PC-3 (cell line): ENCODE data around the gene GUSB. TPM values are rescaled to one million over a fixed set of nuclear protein-coding genes. Genes with fewer than 3 reads are reported as not detected.

Experiments
- ATAC-seq: fragments of 200-7000 bp; cut with Tn5 transposase; 2 replicates; pipeline ENCODE4 v1.9.1; 2020; ENCODE audit warnings: mild to moderate bottlenecking, moderate library complexity
- BruUV-seq: library from RNA; stranded (reverse); fragments of 400-500 nt; replicated peaks from 2 replicates; lab custom pipeline; 2021; lab: Mats Ljungman, UMichigan
- CTCF ChIA-PET: fragments of 300-600 bp; sonication (Branson Sonifier 250); formaldehyde crosslinking; loops from one replicate; lab custom pipeline; 2022; ENCODE audit warnings: antibody characterized with exemption; lab: Charles Lee
- POLR2A ChIA-PET: fragments of 300-600 bp; sonication (Branson Sonifier 250); formaldehyde crosslinking; loops from one replicate; lab custom pipeline; 2022; ENCODE audit warnings: antibody characterized with exemption; ENCODE audit not compliant: unreplicated experiment; lab: Charles Lee
- DNase-seq: peaks from one replicate; pipeline ENCODE4 v3.0.0-alpha.2; 2015
- H2AFZ ChIP-seq: fragments of 300-600 bp; sonication (generic); 2 replicates; pipeline ENCODE4 v1.6.0; 2016; ENCODE audit warnings: antibody characterized with exemption, low read length
- H3F3A ChIP-seq: fragments of 300-600 bp; sonication (generic); one replicate; pipeline ENCODE4 v1.6.0; 2017; ENCODE audit warnings: antibody characterized with exemption, low read length, control low read depth, mild to moderate bottlenecking; ENCODE audit not compliant: unreplicated experiment
- H3K27ac ChIP-seq: fragments of 300-600 bp; sonication (generic); 2 replicates; pipeline ENCODE4 v1.5.1; 2016; ENCODE audit warnings: mild to moderate bottlenecking, low read length
- H3K27me3 ChIP-seq: fragments of 300-600 bp; sonication (generic); 2 replicates; pipeline ENCODE4 v1.6.1; 2016; ENCODE audit warnings: low read length, mixed read lengths
- H3K36me3 ChIP-seq: fragments of 300-600 bp; sonication (generic); 2 replicates; pipeline ENCODE4 v1.6.1; 2016; ENCODE audit warnings: low read depth, mixed run types, low read length, mixed read lengths
- H3K4me1 ChIP-seq: fragments of 300-600 bp; sonication (generic); 2 replicates; pipeline ENCODE4 v1.5.1; 2016; ENCODE audit warnings: low read length; ENCODE audit not compliant: insufficient read depth
- H3K4me2 ChIP-seq: fragments of 300-600 bp; sonication (generic); 2 replicates; pipeline ENCODE4 v1.6.0; 2016; ENCODE audit warnings: low read length
- H3K4me3 ChIP-seq: fragments of 300-600 bp; sonication (generic); 2 replicates; pipeline ENCODE4 v1.5.1; 2016; ENCODE audit warnings: mild to moderate bottlenecking, low read length, mixed read lengths
- H3K79me2 ChIP-seq: fragments of 300-600 bp; sonication (generic); 2 replicates; pipeline ENCODE4 v1.6.1; 2017; ENCODE audit warnings: low read length, mixed read lengths
- H3K9ac ChIP-seq: fragments of 300-600 bp; sonication (generic); 2 replicates; pipeline ENCODE4 v1.6.0; 2016; ENCODE audit warnings: mild to moderate bottlenecking, low read length
- H3K9me2 ChIP-seq: fragments of 300-600 bp; sonication (generic); replicated peaks from 2 replicates; pipeline ENCODE4 v1.6.1; 2016; ENCODE audit warnings: mixed run types, low read length, mixed read lengths
- H3K9me3 ChIP-seq: fragments of 300-600 bp; sonication (generic); 2 replicates; pipeline ENCODE4 v1.6.1; 2016; ENCODE audit warnings: low read length, mixed read lengths
- H4K20me1 ChIP-seq: fragments of 300-600 bp; sonication (generic); 2 replicates; pipeline ENCODE4 v1.6.1; 2016; ENCODE audit warnings: low read length, mixed read lengths
- EZH2 ChIP-seq: fragments of 300-600 bp; sonication (generic); IDR thresholded peaks from one replicate; pipeline ENCODE4 v1.6.1; 2017; ENCODE audit warnings: antibody characterized with exemption, mild to moderate bottlenecking, low read length; ENCODE audit not compliant: unreplicated experiment
- EZH2phosphoT487 ChIP-seq: fragments of 300-600 bp; sonication (generic); IDR thresholded peaks from 2 replicates; pipeline ENCODE4 v1.6.1; 2018; ENCODE audit warnings: mild to moderate bottlenecking, antibody characterized with exemption, low read length, borderline replicate concordance
- intact Hi-C: fragments of 100-400 bp; cut with micrococcal nuclease; formaldehyde crosslinking; loops from 2 replicates; pipeline ENCODE4 v1.9.0; 2023
- total RNA-seq: library from RNA; depleted of rRNA; stranded (reverse); fragments of >200 nt; gene quantifications from 2 replicates; pipeline ENCODE4 v1.2.3, GENCODE V29; 2014; rRNA removed
- TF ChIP-seq, protein P1 (sequence below): fragments of 300-600 bp; sonication (generic); conservative IDR thresholded peaks from 2 replicates; pipeline ENCODE4 v1.5.1; 2017; ENCODE audit warnings: antibody characterized with exemption, low read depth, mild to moderate bottlenecking, low read length

GUSB gene
- total RNA-seq, 1 experiment from 2014 or later = 37.4 TPM

DNA sequence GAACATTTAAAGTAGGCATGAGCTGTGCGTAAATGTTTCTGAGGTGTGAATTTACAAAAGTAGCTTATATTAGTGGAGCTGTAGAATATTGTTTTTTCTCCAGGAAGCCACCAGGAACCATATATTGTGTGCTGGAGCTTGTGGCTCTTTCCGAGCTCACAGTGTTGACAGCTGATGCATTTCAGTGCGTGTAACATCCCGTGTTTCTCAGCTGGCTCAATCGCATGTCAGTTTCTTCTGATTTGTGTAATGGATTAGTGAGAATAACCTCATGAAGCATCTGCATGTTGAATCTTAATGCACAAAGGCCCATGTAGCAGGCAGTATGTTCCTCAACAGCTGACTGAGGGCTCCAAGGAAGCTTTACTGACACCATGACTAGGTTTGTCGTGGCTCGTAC is 69.8 kb downstream of the GUSB start:
- Histone ChIP-seq H3K27ac (no peak overlapping the region), H3K4me2 (no peak overlapping the region), H3K79me2 (no peaks in the 10 kb centered on the region), H3K9me3 (no peaks in the 10 kb centered on the region), H3K36me3 (no peaks in the 10 kb centered on the region), H3K4me1 (no peaks in the 10 kb centered on the region), H4K20me1 (no peaks in the 10 kb centered on the region), H3K9ac (no peak overlapping the region), H3K4me3 (no peak overlapping the region), H3K27me3 (no peaks in the 10 kb centered on the region), H3F3A (no peaks in the 10 kb centered on the region), H3K9me2 (no peaks in the 10 kb centered on the region), H2AFZ (no peak overlapping the region)
- no peak for DNase-seq
- ChIA-PET CTCF (no interaction called here), POLR2A (no interaction called here)
- ATAC-seq = no peak
- TF ChIP-seq, protein P1, sequence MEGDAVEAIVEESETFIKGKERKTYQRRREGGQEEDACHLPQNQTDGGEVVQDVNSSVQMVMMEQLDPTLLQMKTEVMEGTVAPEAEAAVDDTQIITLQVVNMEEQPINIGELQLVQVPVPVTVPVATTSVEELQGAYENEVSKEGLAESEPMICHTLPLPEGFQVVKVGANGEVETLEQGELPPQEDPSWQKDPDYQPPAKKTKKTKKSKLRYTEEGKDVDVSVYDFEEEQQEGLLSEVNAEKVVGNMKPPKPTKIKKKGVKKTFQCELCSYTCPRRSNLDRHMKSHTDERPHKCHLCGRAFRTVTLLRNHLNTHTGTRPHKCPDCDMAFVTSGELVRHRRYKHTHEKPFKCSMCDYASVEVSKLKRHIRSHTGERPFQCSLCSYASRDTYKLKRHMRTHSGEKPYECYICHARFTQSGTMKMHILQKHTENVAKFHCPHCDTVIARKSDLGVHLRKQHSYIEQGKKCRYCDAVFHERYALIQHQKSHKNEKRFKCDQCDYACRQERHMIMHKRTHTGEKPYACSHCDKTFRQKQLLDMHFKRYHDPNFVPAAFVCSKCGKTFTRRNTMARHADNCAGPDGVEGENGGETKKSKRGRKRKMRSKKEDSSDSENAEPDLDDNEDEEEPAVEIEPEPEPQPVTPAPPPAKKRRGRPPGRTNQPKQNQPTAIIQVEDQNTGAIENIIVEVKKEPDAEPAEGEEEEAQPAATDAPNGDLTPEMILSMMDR = no peak
- TF ChIP-seq EZH2 (no peak), EZH2phosphoT487 (no peak)
- intact Hi-C loops = no loop called here
- no TSS peak for BruUV-seq

Other genes starting within 250 kb of the GUSB start
- gene VKORC1L1, start 109.1 kb downstream of the GUSB start, total RNA-seq = 7.6 and 9.4 TPM in 2 replicates
- gene ASL, start 93.6 kb upstream of the GUSB start, total RNA-seq = 55.9 and 69.0 TPM in 2 replicates
- gene CRCP, start 132.6 kb upstream of the GUSB start, total RNA-seq = 36.4 and 41.6 TPM in 2 replicates
- 12.7 and 14.4 TPM in 2 replicates for gene TPST1, start 223.1 kb upstream of the GUSB start, total RNA-seq